Measurements from ENCODE around the gene OR10A6. TPM values are rescaled to one million over a fixed set of nuclear protein-coding genes. Genes with fewer than 3 reads are reported as not detected.

The OR10A6 gene
- total and polyA plus RNA-seq, 2 of the 4 experiments (the other 2 are of a cell fraction), result 0.19 TPM; not detected in 1

DNA sequence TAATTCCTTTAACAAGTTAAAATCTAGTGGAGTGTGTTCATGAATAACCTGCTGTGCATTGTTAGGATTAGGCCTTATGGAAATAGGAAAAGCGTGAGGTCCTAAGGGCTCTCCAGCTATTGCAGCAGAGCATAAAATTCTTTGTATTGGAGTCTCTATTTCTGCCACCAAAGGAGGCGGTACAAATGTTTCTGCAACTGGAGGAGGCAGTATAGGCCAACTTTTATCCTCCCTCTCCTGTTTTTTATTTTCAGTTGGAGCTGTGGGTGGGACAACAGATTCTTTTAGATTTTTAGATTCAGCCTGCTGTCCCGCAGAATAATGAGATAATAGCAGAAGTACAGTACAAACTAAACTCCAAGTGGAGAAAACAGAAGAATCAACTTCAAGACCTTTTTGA, 26.2 kb downstream of the OR10A6 start:
- H2BK5ac ChIP-seq (ENCODE audit: low read depth, low read length, poor library complexity, severe bottlenecking), result peak overlapping the region; percentile 78
- H2AK9ac ChIP-seq (replicated peaks; ENCODE audit: low read depth, low read length, poor library complexity), result no peak overlapping the region
- peak overlapping the region; percentile 93; the same call in 1 of the 2 replicates for H4K5ac ChIP-seq (ENCODE audit: low read depth, low read length)
- CTCF ChIA-PET, result interaction anchor here (0.9 to 5.4 kb wide), 10 partner anchors 13 to 194 kb away, joined by 3 to 79 read pairs (median 4); partner anchors contain the start of genes EIF3F and NLRP10
- no peaks in the 10 kb centered on the region for H4K20me1 ChIP-seq (ENCODE audit: insufficient read depth, low read length)
- peaks cover 5% of the 10 kb centered on the region; the same call in 1 of the 2 replicates for H3K9me1 ChIP-seq (ENCODE audit: insufficient read depth, low read length)
- DNase-seq (peak; percentile 69), ATAC-seq (ENCODE audit: low read depth) (peak; percentile 57)
- POLR2A ChIA-PET (ENCODE audit: unreplicated experiment), result interaction anchor here (1.3 to 2.7 kb wide), 2 partner anchors 82 kb away, joined by 5 to 9 read pairs; partner anchors contain the start of gene EIF3F
- H2AFZ ChIP-seq (replicated peaks; ENCODE audit: low read length, poor library complexity), result no peak overlapping the region
- peak overlapping the region; percentile 80 for H4K91ac ChIP-seq (ENCODE audit: insufficient read depth, low read depth, low read length)
- H3K9me3 ChIP-seq (ENCODE audit: control insufficient read depth, insufficient read depth, low read length), result no peaks in the 10 kb centered on the region
- H2BK15ac ChIP-seq (ENCODE audit: low read depth, low read length), result 0 out of 3 replicates have a peak overlapping the region, but pooled peaks have one; percentile 62
- no TSS peak for BruUV-seq (replicated peaks)
- H3K23ac ChIP-seq (ENCODE audit: low read depth, low read length), result no peak overlapping the region
- in situ Hi-C loops (cut with MboI; ENCODE audit: low sequenced_read_pairs) (no loop called here), intact Hi-C loops (cut with micrococcal nuclease) (loop anchor here (1.0 kb wide), 2 partner anchors 82 to 194 kb away; partner anchors contain the start of gene EIF3F), dilution Hi-C loops (cut with HindIII; ENCODE audit: low sequenced_read_pairs, unreplicated experiment) (no loop called here)
- no peak overlapping the region for H3K56ac ChIP-seq (ENCODE audit: extremely low read depth, insufficient read depth, low read length)
- no peak for TF ChIP-seq NFE2L2 (IDR thresholded peaks at IDR 0.05; ENCODE audit: low read depth, low read length)
- TF ChIP-seq, protein P1, sequence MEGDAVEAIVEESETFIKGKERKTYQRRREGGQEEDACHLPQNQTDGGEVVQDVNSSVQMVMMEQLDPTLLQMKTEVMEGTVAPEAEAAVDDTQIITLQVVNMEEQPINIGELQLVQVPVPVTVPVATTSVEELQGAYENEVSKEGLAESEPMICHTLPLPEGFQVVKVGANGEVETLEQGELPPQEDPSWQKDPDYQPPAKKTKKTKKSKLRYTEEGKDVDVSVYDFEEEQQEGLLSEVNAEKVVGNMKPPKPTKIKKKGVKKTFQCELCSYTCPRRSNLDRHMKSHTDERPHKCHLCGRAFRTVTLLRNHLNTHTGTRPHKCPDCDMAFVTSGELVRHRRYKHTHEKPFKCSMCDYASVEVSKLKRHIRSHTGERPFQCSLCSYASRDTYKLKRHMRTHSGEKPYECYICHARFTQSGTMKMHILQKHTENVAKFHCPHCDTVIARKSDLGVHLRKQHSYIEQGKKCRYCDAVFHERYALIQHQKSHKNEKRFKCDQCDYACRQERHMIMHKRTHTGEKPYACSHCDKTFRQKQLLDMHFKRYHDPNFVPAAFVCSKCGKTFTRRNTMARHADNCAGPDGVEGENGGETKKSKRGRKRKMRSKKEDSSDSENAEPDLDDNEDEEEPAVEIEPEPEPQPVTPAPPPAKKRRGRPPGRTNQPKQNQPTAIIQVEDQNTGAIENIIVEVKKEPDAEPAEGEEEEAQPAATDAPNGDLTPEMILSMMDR (conservative IDR thresholded peaks at IDR 0.05; ENCODE audit: low read depth, low read length), result peak; percentile 71
- TF ChIP-seq SMC3 (IDR thresholded peaks at IDR 0.05; ENCODE audit: low read depth, low read length), result peak; percentile 66
- no peak for TF ChIP-seq FOS (IDR thresholded peaks at IDR 0.05; ENCODE audit: low read depth, low read length)
- TF ChIP-seq MXI1 (IDR thresholded peaks at IDR 0.05; ENCODE audit: borderline replicate concordance, low read depth, low read length), result no peak
- TF ChIP-seq CEBPB (IDR thresholded peaks at IDR 0.05; ENCODE audit: low read depth, low read length), result no peak
- peak; percentile 74 for TF ChIP-seq RAD21 (IDR thresholded peaks at IDR 0.05; ENCODE audit: low read length)
- TF ChIP-seq MAFK (IDR thresholded peaks at IDR 0.05; ENCODE audit: low read depth, low read length), result no peak
- no CpG with 5 or more reads among the region's 3 CpGs for WGBS, 2 experiments (ENCODE audit: extremely low coverage in 2 of 2, insufficient read length in 1 of 2)
- H2AK5ac ChIP-seq (ENCODE audit: low read depth, low read length), result peak overlapping the region; percentile 55; the same call in 1 of the 2 replicates
- no peak overlapping the region for H3K4me3 ChIP-seq (ENCODE audit: insufficient read depth, low read depth, low read length)
- H4K8ac ChIP-seq (ENCODE audit: low read depth in 2 of 2, low read length in 2 of 2), result peak overlapping the region; percentile 78 to 80
- H3K4me1 ChIP-seq (ENCODE audit: control insufficient read depth, insufficient read depth, low read length), result peaks cover 9% of the 10 kb centered on the region
- H2BK120ac ChIP-seq (ENCODE audit: low read depth, low read length), result peak overlapping the region; percentile 94
- no peaks in the 10 kb centered on the region for H3K27me3 ChIP-seq (ENCODE audit: control insufficient read depth, insufficient read depth, low read length)
- peak overlapping the region; percentile 91; the same call in 1 of the 2 replicates for H3K4ac ChIP-seq (ENCODE audit: low read depth, low read length)
- peak overlapping the region; percentile 70 for H2BK20ac ChIP-seq (ENCODE audit: low read depth, low read length)
- peak overlapping the region; percentile 80; the same call in 1 of the 2 replicates for H3K18ac ChIP-seq (ENCODE audit: low read depth, low read length)
- no peak overlapping the region for H3K27ac ChIP-seq (ENCODE audit: insufficient read depth, low read length)
- peak overlapping the region; percentile 25; the same call in 1 of the 2 replicates for H3K9ac ChIP-seq (ENCODE audit: low read depth, low read length)
- H3K79me1 ChIP-seq (ENCODE audit: low read depth in 1 of 2, low read length in 2 of 2), result peaks cover 0 to 3% of the 10 kb centered on the region in 2 experiments; a peak in 1 of 4 replicates
- H3K36me3 ChIP-seq (ENCODE audit: control insufficient read depth, insufficient read depth, low read length), result no peaks in the 10 kb centered on the region
- H3K14ac ChIP-seq (replicated peaks; ENCODE audit: low read depth, low read length), result peak overlapping the region; percentile 90; the same call in 1 of the 2 replicates
- H3K4me2 ChIP-seq (ENCODE audit: low read depth, low read length), result peak overlapping the region; percentile 53; the same call in 1 of the 2 replicates

Data from IMR-90 (cell line).